Stimulated activated CD8-positive, alpha-beta memory T cell treated with anti-CD3 and anti-CD28 coated beads, Interleukin-4, amount 100 ng/mL, for 1 hour (primary cell): ENCODE measurements around the gene ARL2.
"Not testable (repeated sequence)": the region's sequence is repeated elsewhere in the genome, so short reads cannot be mapped to it uniquely, and the experiment has no call there.

Experiments used
- DNase-seq, 2 donors: peaks; one replicate each; pipeline ENCODE4 v3.0.0-alpha.2; 2020; ENCODE audit warnings: low read depth in 2 of 2, low spot score in 1 of 2

The ARL2 gene

GRCh38 chr11:65003968-65004367 lies 10.0 kb upstream of the ARL2 start:
- DNase-seq = not testable (repeated sequence)

DNA sequence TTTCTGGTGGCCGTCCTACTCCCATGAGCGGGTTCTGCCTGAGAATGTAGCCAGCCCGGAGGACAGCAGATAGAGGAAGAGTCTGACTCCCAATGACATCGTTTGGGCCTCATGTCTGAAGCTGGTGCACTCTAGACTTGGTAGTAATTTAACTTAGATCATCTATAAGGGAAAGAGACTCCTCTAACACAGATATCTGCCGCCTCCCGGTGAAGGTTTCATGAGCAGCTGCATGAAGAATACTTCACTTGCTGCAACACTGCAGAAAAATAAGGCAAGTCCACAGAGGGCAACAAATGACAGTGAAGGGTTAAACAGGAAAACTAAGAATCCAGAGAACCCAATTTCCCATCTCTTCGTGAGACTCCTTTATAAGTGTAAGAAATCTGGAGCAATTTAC lies 5.9 kb upstream of the ARL2 start:
- DNase-seq = no peak

DNA sequence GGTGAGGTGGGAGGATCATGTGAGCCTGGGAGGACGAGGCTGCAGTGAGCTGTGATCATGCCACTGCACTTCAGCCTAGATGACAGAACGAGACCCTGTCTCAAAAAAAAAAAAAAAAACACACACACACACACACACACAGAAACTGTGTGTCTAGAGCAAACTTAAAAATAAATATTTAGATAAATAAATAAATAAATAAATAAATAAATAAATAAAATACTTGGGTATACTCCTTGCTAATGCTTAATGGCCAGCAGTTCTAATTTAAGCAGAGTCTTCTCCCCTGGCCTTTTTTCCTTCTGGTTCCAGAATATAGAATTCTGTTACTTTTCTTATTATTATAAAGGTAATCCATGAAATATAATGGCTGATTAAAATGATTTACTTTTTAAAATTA lies 5.1 kb upstream of the ARL2 start:
- no peak for DNase-seq

- peak; percentile 73 to 84 for DNase-seq
Measured at GRCh38 chr11:65013130-65013887, 651 bp upstream of the ARL2 start.

GRCh38 chr11:65014726-65015227 lies 817 bp downstream of the ARL2 start:
- DNase-seq = no peak

DNA sequence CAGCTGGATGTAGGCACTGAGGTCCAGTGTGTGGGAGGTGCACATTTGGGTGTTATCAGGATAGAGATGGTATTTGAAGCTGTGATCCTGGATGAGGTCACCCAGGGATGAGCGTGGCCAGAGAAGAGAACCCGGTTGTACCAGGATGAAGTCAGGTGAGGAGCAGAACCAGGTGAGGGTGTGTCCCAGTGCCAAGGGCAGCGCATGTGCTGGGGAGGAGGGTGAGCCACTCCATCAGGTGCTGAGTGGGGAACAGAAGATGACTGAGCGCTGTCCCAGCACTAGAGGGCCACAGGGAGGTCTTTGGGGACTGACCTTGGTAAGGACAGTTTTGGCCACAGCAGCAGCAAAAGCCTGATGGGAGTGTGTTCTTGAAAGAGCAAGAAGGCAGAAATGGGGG lies 2.7 kb downstream of the ARL2 start:
- DNase-seq = no peak

DNA sequence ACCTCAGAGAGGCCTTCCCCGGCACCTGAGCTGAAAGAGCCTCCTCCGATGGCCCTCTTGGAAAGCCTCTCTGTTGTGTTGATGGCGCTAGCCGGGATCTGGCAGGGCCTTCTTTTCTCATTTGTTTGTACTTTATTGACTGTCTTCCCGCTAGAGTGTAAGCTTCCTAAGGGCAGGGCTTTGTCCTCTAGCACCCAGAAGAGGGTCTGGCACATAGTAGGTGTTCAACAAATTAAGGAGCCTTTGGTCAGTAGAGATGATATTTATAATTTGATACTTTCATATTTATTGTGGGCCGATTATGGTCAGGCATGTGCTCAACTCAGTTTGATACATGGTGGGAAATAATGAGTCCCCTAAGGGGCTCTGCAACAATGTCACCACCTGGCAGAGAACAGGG lies 4.0 kb downstream of the ARL2 start:
- no peak for DNase-seq

GRCh38 chr11:65019824-65020223 lies 5.9 kb downstream of the ARL2 start:
- no peak for DNase-seq

DNA sequence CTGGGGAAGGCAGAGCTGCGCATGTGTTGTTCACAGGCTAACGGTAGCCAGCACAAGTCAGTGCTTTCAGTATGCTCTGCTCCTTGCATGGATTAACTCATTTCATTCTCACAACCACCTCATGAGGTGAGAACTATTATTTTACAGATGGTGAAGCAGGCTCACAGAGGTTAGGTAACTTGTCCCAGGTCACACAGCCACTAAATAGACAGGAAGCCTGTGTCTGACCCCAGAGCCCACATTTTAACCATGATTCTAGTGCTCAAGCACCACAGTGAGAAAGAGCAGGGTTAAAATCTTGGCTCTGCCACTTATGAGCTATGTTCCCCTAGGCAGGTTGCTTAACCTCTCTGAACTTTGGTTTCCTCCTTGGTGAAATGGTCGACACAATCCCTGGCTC lies 7.0 kb downstream of the ARL2 start:
- DNase-seq = no peak

GRCh38 chr11:65021509-65021908 lies 7.5 kb downstream of the ARL2 start:
- no peak for DNase-seq

GRCh38 chr11:65023502-65023901 lies 9.5 kb downstream of the ARL2 start:
- not testable (repeated sequence) for DNase-seq

- no peak for DNase-seq
Measured at GRCh38 chr11:65026810-65027209, 12.8 kb downstream of the ARL2 start.

DNA sequence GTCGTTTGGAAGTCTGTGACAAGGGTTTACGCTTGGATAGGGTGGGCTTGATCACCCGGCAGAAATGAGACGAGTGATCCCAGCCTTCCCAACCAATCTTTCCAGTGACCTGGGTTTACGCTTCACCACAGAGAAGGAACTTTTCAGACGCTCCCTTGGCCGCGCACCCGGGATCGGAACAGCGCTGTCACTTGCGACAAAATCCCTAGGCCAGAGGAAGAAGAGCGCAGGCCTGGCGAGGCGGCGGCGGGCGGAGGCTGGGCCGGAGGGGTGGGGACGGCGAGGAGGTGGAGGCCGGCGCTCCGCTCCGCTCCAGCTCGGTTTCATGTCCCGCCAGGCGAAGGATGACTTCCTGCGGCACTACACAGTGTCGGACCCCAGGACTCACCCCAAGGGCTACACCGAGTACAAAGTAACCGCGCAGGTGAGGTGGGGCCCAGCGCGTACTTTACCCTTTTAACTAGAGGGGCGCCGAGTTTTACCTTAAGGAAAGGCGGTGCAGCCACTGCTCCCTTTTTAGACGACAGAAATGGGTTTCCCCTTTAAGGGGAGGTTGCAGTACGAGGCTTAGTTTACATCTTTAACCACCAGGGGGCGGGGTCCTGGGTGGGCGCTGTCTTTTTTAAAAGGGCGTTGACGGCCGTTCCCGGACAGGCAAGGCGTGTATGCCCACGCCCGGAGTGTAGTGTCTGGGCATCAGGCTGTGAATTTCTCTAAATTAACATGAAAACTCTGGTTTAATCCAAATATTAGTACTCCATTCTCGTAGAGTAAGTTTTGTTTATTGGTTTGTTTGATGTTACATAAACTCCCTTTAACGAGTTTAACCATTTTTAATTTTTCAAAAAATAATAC lies 13.5 kb downstream of the ARL2 start, which contains the start of gene SNX15:
TSS of gene SNX15 (plus strand) at position 227 of the 855 bp plus-strand sequence. CDS start at position 326, 99 bp downstream.
- peak; percentile 79 to 82 for DNase-seq

DNA sequence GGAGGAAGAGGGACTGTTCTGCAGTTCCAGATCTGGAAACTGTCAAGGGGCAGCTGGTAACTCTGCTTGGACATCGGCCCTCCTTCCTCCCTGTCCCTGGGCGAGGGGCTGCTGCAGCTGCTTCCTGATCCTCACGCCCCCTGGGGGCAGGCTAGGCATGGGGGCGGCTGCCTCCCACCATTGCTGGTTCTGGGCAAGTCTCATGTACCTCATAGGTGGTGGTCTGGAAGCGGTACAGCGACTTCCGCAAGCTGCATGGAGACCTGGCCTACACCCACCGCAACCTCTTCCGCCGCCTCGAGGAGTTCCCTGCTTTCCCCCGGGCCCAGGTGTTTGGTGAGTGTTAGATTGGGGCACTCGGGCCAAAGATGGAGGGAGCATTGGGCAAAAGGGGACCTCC lies 18.3 kb downstream of the ARL2 start:
- no peak for DNase-seq

GRCh38 chr11:65034423-65034822 lies 20.5 kb downstream of the ARL2 start:
- DNase-seq = no peak

DNA sequence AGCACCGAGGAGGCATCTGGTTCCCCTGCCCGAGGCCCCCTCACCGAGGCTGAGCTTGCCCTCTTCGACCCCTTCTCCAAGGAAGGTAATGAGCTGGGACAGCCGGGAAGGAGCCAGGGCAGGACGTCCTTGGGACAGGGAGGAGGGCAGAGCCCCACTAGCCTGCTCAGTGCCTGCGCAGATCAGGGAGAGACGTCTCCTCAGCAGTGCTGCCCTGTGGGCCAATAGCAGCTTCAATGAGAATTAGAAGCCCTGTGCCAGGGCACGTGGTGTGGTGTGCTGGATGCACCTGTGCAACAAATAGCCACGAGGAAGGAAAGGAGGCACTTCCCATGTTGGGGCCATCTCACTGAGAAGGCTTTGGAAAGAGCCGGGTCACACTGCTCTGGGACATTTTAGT lies 21.6 kb downstream of the ARL2 start:
- DNase-seq = no peak

DNA sequence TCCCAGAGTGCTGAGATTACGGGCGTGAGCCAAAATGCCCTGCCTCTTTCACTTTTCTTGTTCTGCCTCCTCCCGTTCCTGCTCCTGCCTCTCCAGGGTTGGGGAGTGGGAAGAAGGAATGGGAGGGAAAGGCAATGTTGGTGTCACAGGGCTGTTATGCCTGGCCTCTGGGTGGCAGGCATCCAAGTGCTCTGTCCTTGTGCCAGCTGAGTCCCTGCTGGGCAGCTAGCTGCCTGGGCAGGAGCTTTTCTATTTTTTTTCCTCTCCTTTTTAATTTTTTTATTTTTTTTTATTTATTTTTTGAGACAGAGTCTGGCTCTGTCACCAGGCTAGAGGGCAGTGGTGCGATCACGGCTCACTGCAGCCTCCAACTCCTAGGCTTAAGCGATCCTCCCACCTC lies 23.0 kb downstream of the ARL2 start:
- DNase-seq = no peak

- DNase-seq = no peak
Measured at GRCh38 chr11:65040520-65040846, 26.5 kb downstream of the ARL2 start.

GRCh38 chr11:65040847-65041622 lies 27.1 kb downstream of the ARL2 start, which contains the start of gene SAC3D1:
SAC3D1 (plus strand) TSS chr11:65041210; CDS start chr11:65041293, 83 bp downstream.
- peak; percentile 51 to 73 for DNase-seq

DNA sequence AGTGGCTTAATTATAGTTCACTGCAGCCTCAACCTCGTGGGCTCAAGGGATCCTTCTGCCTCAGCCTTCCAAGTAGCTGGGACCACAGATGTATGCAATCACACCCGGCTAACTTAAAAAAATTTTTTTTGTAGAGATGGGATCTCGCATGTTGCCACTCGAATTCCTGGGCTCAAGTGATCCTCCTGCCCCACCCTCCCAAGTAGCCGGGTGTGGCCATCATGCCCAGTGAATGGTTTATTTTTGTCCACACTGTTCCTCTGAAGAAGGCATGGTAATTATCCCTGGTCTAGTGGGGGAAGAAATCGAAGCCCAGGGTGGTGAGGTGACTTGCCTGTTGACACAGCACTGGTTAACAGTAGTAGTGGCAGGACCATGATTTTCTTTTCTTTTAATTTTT lies 28.9 kb downstream of the ARL2 start:
- DNase-seq = no peak

DNA sequence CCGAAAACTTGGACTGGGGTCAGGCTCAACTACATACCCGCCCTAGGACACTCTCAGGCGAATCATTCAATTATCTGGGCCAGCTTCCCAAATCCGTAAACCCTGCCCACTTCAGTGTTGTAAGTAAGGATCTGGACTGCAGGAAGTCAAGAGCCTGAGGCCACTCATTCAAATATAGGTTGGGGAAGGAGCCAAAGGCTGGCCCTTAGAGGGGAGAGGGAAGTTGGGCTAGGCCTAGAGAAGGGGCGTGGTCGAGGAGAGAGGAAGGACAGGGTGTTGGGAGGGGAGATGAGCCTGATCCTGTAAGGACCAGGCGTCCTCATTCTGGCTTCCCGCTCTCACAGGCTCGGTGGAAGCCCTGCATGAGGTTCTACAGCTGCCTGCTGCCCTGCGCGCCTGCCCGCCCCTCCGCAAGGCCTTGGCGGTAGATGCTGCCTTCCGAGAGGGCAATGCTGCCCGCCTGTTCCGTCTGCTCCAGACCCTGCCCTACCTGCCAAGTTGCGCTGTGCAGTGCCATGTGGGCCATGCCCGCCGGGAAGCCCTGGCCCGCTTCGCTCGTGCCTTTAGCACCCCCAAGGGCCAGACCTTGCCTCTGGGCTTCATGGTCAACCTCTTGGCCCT lies 30.0 kb downstream of the ARL2 start:
- no peak for DNase-seq
